ENCODE measurements around the gene PCP4L1. TPM values are rescaled to one million over a fixed set of nuclear protein-coding genes. Genes with fewer than 3 reads are reported as not detected.

PCP4L1 gene
- total RNA-seq, 1 experiment from 2014 or later, result 1.2 TPM

DNA sequence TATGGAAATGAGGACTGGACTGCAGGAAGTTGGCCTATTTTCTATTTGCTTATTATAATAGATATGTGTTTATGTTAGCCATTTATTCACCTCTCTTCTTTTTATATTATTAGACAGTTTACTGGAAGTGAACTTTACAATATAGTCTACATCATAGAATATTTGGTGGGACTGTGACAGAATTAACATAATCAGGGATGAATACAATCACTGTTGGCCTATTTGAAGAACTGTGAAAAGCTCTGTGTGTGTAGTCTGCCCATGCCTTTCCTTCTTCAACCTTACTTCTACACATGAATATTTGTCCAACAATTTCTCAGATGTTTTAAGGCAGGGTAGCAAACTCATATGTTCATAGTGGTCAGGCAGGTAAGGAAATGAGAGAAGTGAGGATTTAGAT lies 38.9 kb downstream of the PCP4L1 start:
- no peak overlapping the region for H3K27ac Mint-ChIP-seq
- peaks cover 21% of the 10 kb centered on the region for H3K4me1 Mint-ChIP-seq
- no peak overlapping the region for H3K4me3 Mint-ChIP-seq
- H3K27me3 Mint-ChIP-seq (ENCODE audit: low read depth), result no peaks in the 10 kb centered on the region
- POLR2A ChIA-PET, result no interaction called here
- no peak for ATAC-seq
- H3K36me3 Mint-ChIP-seq, result no peaks in the 10 kb centered on the region
- no peak for DNase-seq (ENCODE audit: low spot score)
- no peaks in the 10 kb centered on the region for H3K9me3 Mint-ChIP-seq
- CTCF ChIA-PET, result interaction anchor here (0.5 kb wide), 1 partner anchor 15 kb away, joined by 4 read pairs; no protein-coding TSS in a partner anchor
- TF ChIP-seq ETV6 (CRISPR knock-in tag; IDR thresholded peaks at IDR 0.05) (no peak), ZNF232 (CRISPR knock-in tag; IDR thresholded peaks at IDR 0.05) (no peak), IRF2 (CRISPR knock-in tag; IDR thresholded peaks at IDR 0.05; ENCODE audit: borderline replicate concordance, low read depth) (no peak), CREM (CRISPR knock-in tag; IDR thresholded peaks at IDR 0.05) (no peak), NFE2L1 (CRISPR knock-in tag; IDR thresholded peaks at IDR 0.05) (no peak), ZNF121 (CRISPR knock-in tag; IDR thresholded peaks at IDR 0.05) (no peak), HMGA2 (CRISPR knock-in tag; IDR thresholded peaks at IDR 0.05) (no peak), SOX15 (CRISPR knock-in tag; IDR thresholded peaks at IDR 0.05) (no peak), NFATC4 (CRISPR knock-in tag; IDR thresholded peaks at IDR 0.05) (no peak)
- TF ChIP-seq, protein P1, sequence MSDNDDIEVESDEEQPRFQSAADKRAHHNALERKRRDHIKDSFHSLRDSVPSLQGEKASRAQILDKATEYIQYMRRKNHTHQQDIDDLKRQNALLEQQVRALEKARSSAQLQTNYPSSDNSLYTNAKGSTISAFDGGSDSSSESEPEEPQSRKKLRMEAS (CRISPR knock-in tag; IDR thresholded peaks at IDR 0.05), result no peak
- TF ChIP-seq, protein P2, sequence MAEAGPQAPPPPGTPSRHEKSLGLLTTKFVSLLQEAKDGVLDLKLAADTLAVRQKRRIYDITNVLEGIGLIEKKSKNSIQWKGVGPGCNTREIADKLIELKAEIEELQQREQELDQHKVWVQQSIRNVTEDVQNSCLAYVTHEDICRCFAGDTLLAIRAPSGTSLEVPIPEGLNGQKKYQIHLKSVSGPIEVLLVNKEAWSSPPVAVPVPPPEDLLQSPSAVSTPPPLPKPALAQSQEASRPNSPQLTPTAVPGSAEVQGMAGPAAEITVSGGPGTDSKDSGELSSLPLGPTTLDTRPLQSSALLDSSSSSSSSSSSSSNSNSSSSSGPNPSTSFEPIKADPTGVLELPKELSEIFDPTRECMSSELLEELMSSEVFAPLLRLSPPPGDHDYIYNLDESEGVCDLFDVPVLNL (CRISPR knock-in tag; IDR thresholded peaks at IDR 0.05; ENCODE audit: borderline replicate concordance, low read depth), result no peak

DNA sequence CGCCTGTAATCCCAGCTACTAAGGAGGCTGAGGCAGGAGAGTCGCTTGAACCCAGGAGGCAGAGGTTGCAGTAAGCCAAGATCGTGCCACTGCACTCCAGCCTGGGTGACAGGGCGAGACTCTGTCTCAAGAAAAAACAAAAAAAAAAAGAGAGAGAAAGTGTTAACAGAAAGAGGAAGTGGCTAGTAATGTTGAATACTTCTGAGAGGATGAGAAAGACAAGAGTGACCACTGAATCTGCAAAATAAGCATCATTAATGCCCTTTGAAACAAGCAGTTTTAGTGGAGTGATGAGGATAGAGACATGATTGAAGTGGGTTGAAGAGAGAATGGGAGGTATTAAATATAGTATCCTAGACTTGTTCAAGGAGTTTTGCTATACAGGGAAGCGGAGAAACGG lies 39.6 kb downstream of the PCP4L1 start:
- no peak for DNase-seq (ENCODE audit: low spot score)
- H3K27ac Mint-ChIP-seq, result no peak overlapping the region
- H3K4me3 Mint-ChIP-seq, result no peak overlapping the region
- peaks cover 21% of the 10 kb centered on the region for H3K4me1 Mint-ChIP-seq
- ChIA-PET CTCF (no interaction called here), POLR2A (no interaction called here)
- H3K36me3 Mint-ChIP-seq, result no peaks in the 10 kb centered on the region
- no peaks in the 10 kb centered on the region for H3K27me3 Mint-ChIP-seq (ENCODE audit: low read depth)
- ATAC-seq, result no peak
- no peaks in the 10 kb centered on the region for H3K9me3 Mint-ChIP-seq
- TF ChIP-seq MLX (CRISPR knock-in tag; IDR thresholded peaks at IDR 0.05) (no peak), IRF2 (CRISPR knock-in tag; IDR thresholded peaks at IDR 0.05; ENCODE audit: borderline replicate concordance, low read depth) (no peak), CBFB (CRISPR knock-in tag; IDR thresholded peaks at IDR 0.05; ENCODE audit: low read depth) (no peak), GTF2I (CRISPR knock-in tag; conservative IDR thresholded peaks at IDR 0.05) (no peak), ZNF671 (CRISPR knock-in tag; IDR thresholded peaks at IDR 0.05) (no peak), KAT7 (CRISPR knock-in tag; IDR thresholded peaks at IDR 0.05; ENCODE audit: borderline replicate concordance) (no peak), GRHL2 (CRISPR knock-in tag; IDR thresholded peaks at IDR 0.05; ENCODE audit: insufficient replicate concordance, severe bottlenecking) (no peak), PREB (CRISPR knock-in tag; IDR thresholded peaks at IDR 0.05; ENCODE audit: borderline replicate concordance) (no peak), NR3C1 (CRISPR knock-in tag; conservative IDR thresholded peaks at IDR 0.05; ENCODE audit: low read depth) (no peak), FOXP4 (CRISPR knock-in tag; IDR thresholded peaks at IDR 0.05) (no peak), ATF1 (CRISPR knock-in tag; IDR thresholded peaks at IDR 0.05) (no peak), E2F5 (CRISPR knock-in tag; IDR thresholded peaks at IDR 0.05) (no peak), ZNF232 (CRISPR knock-in tag; IDR thresholded peaks at IDR 0.05) (no peak), SMAD4 (CRISPR knock-in tag; IDR thresholded peaks at IDR 0.05) (no peak), PRDM15 (CRISPR knock-in tag; IDR thresholded peaks at IDR 0.05) (no peak), SP1 (CRISPR knock-in tag; conservative IDR thresholded peaks at IDR 0.05) (no peak)
- TF ChIP-seq, protein P3, sequence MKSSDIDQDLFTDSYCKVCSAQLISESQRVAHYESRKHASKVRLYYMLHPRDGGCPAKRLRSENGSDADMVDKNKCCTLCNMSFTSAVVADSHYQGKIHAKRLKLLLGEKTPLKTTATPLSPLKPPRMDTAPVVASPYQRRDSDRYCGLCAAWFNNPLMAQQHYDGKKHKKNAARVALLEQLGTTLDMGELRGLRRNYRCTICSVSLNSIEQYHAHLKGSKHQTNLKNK (CRISPR knock-in tag; IDR thresholded peaks at IDR 0.05), result no peak

Measured in WTC11 (cell line).